ENCODE results near the gene ADGRG7.

The ADGRG7 gene

DNA sequence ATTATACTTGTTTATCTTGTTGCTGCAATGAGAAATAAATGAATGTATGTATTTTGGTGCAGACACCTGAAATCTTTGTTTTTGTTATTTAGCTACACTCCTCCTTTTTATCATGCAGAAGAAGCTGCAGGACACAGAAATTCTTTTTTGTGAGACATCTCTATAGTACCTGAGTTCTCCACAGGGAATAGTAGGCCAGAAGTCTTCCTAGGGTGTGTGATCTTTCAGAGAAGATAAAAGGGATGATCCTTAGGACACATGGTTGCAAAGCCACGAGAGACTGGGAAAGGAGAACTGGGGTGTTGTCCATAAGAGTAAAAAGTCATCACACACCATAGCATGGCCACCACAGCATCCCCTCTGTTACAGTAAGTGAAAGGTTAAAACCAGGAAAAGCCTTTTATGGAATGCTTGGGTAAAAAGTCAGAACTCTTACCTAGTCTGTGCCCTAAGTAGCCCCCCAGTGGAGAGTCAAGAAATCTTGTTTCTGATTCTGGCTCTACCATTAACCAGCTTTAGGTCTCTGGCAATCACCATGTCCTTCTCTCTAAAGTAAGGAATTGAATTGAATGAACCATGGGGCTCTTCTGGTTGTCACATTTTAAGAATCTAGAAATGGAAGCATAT is 31.9 kb upstream of the ADGRG7 start:
- H3K36me3 ChIP-seq (replicated peaks; ENCODE audit: insufficient read depth, low read length) = no peaks in the 10 kb centered on the region
- no peaks in the 10 kb centered on the region for H3K9me2 ChIP-seq (replicated peaks; ENCODE audit: insufficient read depth, low read length)
- H3K79me2 ChIP-seq (ENCODE audit: low read length) = no peaks in the 10 kb centered on the region
- H3K4me1 ChIP-seq (ENCODE audit: low read length) = 0 out of 2 replicates have a peak, but pooled peaks cover 6% of the 10 kb centered on the region
- no peaks in the 10 kb centered on the region for H3F3A ChIP-seq (ENCODE audit: insufficient read depth, low read length)
- H3K27ac ChIP-seq (ENCODE audit: low read length) = no peak overlapping the region
- no peak overlapping the region for H2AFZ ChIP-seq (ENCODE audit: low read length)
- H4K20me1 ChIP-seq (ENCODE audit: insufficient read depth, low read length) = no peaks in the 10 kb centered on the region
- H3K4me3 ChIP-seq (ENCODE audit: low read length) = no peak overlapping the region
- TF ChIP-seq EZH2 (optimal IDR thresholded peaks at IDR 0.05; ENCODE audit: low read depth, low read length) = no peak
- no peak for TF ChIP-seq EZH2phosphoT487 (IDR thresholded peaks at IDR 0.05; ENCODE audit: low read length)
- TF ChIP-seq, protein P1, sequence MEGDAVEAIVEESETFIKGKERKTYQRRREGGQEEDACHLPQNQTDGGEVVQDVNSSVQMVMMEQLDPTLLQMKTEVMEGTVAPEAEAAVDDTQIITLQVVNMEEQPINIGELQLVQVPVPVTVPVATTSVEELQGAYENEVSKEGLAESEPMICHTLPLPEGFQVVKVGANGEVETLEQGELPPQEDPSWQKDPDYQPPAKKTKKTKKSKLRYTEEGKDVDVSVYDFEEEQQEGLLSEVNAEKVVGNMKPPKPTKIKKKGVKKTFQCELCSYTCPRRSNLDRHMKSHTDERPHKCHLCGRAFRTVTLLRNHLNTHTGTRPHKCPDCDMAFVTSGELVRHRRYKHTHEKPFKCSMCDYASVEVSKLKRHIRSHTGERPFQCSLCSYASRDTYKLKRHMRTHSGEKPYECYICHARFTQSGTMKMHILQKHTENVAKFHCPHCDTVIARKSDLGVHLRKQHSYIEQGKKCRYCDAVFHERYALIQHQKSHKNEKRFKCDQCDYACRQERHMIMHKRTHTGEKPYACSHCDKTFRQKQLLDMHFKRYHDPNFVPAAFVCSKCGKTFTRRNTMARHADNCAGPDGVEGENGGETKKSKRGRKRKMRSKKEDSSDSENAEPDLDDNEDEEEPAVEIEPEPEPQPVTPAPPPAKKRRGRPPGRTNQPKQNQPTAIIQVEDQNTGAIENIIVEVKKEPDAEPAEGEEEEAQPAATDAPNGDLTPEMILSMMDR (IDR thresholded peaks at IDR 0.05; ENCODE audit: low read length) = 0 out of 2 replicates have a peak, but pooled peaks have one; percentile 6
- H3K9me3 ChIP-seq (replicated peaks; ENCODE audit: insufficient read depth, low read length) = no peaks in the 10 kb centered on the region
- DNase-seq = no peak
- H3K27me3 ChIP-seq (replicated peaks; ENCODE audit: insufficient read depth, low read length) = no peaks in the 10 kb centered on the region
- H3K9ac ChIP-seq (ENCODE audit: low read length) = no peak overlapping the region
- H3K4me2 ChIP-seq (ENCODE audit: low read depth, low read length) = peak overlapping the region; percentile 41; the same call in 1 of the 2 replicates

DNA sequence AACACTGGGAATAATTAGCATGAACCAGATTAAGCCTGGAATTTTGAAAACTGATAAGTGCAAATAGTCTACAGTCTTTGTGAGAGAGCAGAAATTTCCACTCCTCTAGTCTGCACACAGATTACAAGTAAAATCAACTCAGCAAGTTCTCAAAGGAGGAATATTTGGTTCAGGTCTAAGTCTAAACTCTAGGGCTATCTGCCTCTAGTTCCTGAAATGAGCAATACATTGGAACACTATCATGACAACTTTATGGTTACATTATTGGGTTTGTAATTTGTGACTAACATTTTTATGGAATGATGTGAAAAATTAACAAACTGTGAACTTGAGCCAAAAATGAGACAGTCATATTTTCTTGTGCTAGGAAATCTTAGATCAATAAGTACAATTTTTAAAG is 30.8 kb upstream of the ADGRG7 start:
- Histone ChIP-seq H3F3A (ENCODE audit: insufficient read depth, low read length) (no peaks in the 10 kb centered on the region), H3K79me2 (ENCODE audit: low read length) (no peaks in the 10 kb centered on the region), H3K27me3 (replicated peaks; ENCODE audit: insufficient read depth, low read length) (no peaks in the 10 kb centered on the region), H3K36me3 (replicated peaks; ENCODE audit: insufficient read depth, low read length) (no peaks in the 10 kb centered on the region), H4K20me1 (ENCODE audit: insufficient read depth, low read length) (no peaks in the 10 kb centered on the region), H3K4me3 (ENCODE audit: low read length) (no peak overlapping the region), H3K4me2 (ENCODE audit: low read depth, low read length) (no peak overlapping the region), H3K27ac (ENCODE audit: low read length) (no peak overlapping the region), H2AFZ (ENCODE audit: low read length) (no peak overlapping the region), H3K9me3 (replicated peaks; ENCODE audit: insufficient read depth, low read length) (no peaks in the 10 kb centered on the region), H3K4me1 (ENCODE audit: low read length) (0 out of 2 replicates have a peak, but pooled peaks cover 6% of the 10 kb centered on the region), H3K9ac (ENCODE audit: low read length) (no peak overlapping the region), H3K9me2 (replicated peaks; ENCODE audit: insufficient read depth, low read length) (no peaks in the 10 kb centered on the region)
- no peak for TF ChIP-seq EZH2phosphoT487 (IDR thresholded peaks at IDR 0.05; ENCODE audit: low read length)
- no peak for TF ChIP-seq EZH2 (optimal IDR thresholded peaks at IDR 0.05; ENCODE audit: low read depth, low read length)
- TF ChIP-seq, protein P1 (IDR thresholded peaks at IDR 0.05; ENCODE audit: low read length) = no peak
- DNase-seq = no peak

DNA sequence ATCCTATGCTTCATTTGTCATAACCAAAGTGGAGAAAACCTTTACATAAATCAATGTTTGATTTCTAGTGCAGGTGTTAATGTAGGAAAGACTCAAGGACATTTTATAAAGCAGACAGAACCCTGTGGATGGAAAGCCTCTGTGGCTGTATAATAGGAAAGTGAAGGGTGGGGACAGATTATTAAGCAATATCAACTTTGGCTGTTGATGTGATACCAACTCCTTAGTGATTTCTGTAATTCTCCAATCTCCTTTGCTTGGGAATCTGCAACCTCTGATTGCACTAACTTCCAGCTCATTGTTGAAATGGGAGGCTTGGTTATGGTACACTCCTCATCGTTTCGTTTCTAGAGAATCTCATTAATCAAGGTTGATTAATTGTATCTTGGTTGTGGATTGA is 29.3 kb upstream of the ADGRG7 start:
- no peaks in the 10 kb centered on the region for H3K36me3 ChIP-seq (replicated peaks; ENCODE audit: insufficient read depth, low read length)
- no peak for DNase-seq
- no peaks in the 10 kb centered on the region for H4K20me1 ChIP-seq (ENCODE audit: insufficient read depth, low read length)
- no peak overlapping the region for H3K9ac ChIP-seq (ENCODE audit: low read length)
- H3K27ac ChIP-seq (ENCODE audit: low read length) = no peak overlapping the region
- H3K27me3 ChIP-seq (replicated peaks; ENCODE audit: insufficient read depth, low read length) = no peaks in the 10 kb centered on the region
- H3K4me2 ChIP-seq (ENCODE audit: low read depth, low read length) = no peak overlapping the region
- no peak for TF ChIP-seq EZH2phosphoT487 (IDR thresholded peaks at IDR 0.05; ENCODE audit: low read length)
- TF ChIP-seq EZH2 (optimal IDR thresholded peaks at IDR 0.05; ENCODE audit: low read depth, low read length) = no peak
- TF ChIP-seq, protein P1 (IDR thresholded peaks at IDR 0.05; ENCODE audit: low read length) = no peak
- H3K4me1 ChIP-seq (ENCODE audit: low read length) = 0 out of 2 replicates have a peak, but pooled peaks cover 6% of the 10 kb centered on the region
- no peak overlapping the region for H3K4me3 ChIP-seq (ENCODE audit: low read length)
- H2AFZ ChIP-seq (ENCODE audit: low read length) = no peak overlapping the region
- no peaks in the 10 kb centered on the region for H3K9me2 ChIP-seq (replicated peaks; ENCODE audit: insufficient read depth, low read length)
- H3K79me2 ChIP-seq (ENCODE audit: low read length) = no peaks in the 10 kb centered on the region
- H3K9me3 ChIP-seq (replicated peaks; ENCODE audit: insufficient read depth, low read length) = no peaks in the 10 kb centered on the region
- H3F3A ChIP-seq (ENCODE audit: insufficient read depth, low read length) = no peaks in the 10 kb centered on the region

Data from MM.1S (cell line).